SK-N-SH treated with all-trans-retinoic acid at 6 μM for 48 hours (cell line): ENCODE results near the gene MCFD2.

Experiments
- ARNTL ChIP-seq: fragments of 450-650 bp; formaldehyde crosslinking; IDR thresholded peaks from 2 replicates; pipeline ENCODE4 v1.5.0; 2020; ENCODE audit warnings: low read depth, mild to moderate bottlenecking, moderate library complexity, borderline replicate concordance
- CREB5 ChIP-seq: fragments of 250-450 bp; sonication (Bioruptor Pico); IDR thresholded peaks from 2 replicates; pipeline ENCODE4 v1.5.1; 2020; ENCODE audit warnings: low read depth, mild to moderate bottlenecking, moderate library complexity
- ESRRG ChIP-seq: fragments of 250-450 bp; sonication (Bioruptor Pico); IDR thresholded peaks from 2 replicates; pipeline ENCODE4 v1.6.1; 2021; ENCODE audit warnings: mild to moderate bottlenecking
- GLIS3 ChIP-seq: fragments of 250-450 bp; sonication (Bioruptor Pico); IDR thresholded peaks from 2 replicates; pipeline ENCODE4 v1.5.0; 2020; ENCODE audit warnings: mild to moderate bottlenecking, moderate library complexity
- OSR1 ChIP-seq: fragments of 250-450 bp; sonication (Bioruptor Pico); IDR thresholded peaks from 2 replicates; pipeline ENCODE4 v1.8.0; 2022; ENCODE audit warnings: moderate library complexity, mild to moderate bottlenecking, inconsistent platforms
- PATZ1 ChIP-seq: fragments of 250-450 bp; sonication (Bioruptor Pico); IDR thresholded peaks from 2 replicates; pipeline ENCODE4 v1.8.0; 2020; ENCODE audit warnings: mild to moderate bottlenecking, moderate library complexity, borderline replicate concordance
- POU6F1 ChIP-seq: fragments of 250-450 bp; sonication (Bioruptor Pico); IDR thresholded peaks from 2 replicates; pipeline ENCODE4 v1.8.0; 2021; ENCODE audit warnings: low read depth, mild to moderate bottlenecking, moderate library complexity, borderline replicate concordance
- RARB ChIP-seq: fragments of 250-450 bp; sonication (Bioruptor Pico); IDR thresholded peaks from 2 replicates; pipeline ENCODE4 v1.8.0; 2021; ENCODE audit warnings: mild to moderate bottlenecking, moderate library complexity
- SNAI2 ChIP-seq: fragments of 250-450 bp; sonication (Bioruptor Pico); IDR thresholded peaks from 2 replicates; pipeline ENCODE4 v1.5.0; 2020; ENCODE audit warnings: mild to moderate bottlenecking, moderate library complexity
- ZNF565 ChIP-seq: fragments of 450-650 bp; formaldehyde crosslinking; conservative IDR thresholded peaks from 2 replicates; pipeline ENCODE4 v1.5.0; 2020; ENCODE audit warnings: low read depth, mild to moderate bottlenecking, moderate library complexity

- no peak for TF ChIP-seq ARNTL
- TF ChIP-seq ESRRG (CRISPR knock-in tag): no peak
- no peak for TF ChIP-seq GLIS3 (CRISPR knock-in tag)
- no peak for TF ChIP-seq CREB5
- TF ChIP-seq ZNF565: no peak
- no peak for TF ChIP-seq POU6F1 (CRISPR knock-in tag)
- TF ChIP-seq OSR1 (CRISPR knock-in tag): no peak
- TF ChIP-seq SNAI2 (CRISPR knock-in tag): no peak
- TF ChIP-seq RARB: no peak
- no peak for TF ChIP-seq PATZ1 (CRISPR knock-in tag)
Measured at GRCh38 chr2:46861916-46862315, 53.7 kb downstream of the MCFD2 start.
